NCI-H1417 (cell line): Measurements from ENCODE around the gene MDGA2.
"Not testable (repeated sequence)": the region's sequence is repeated elsewhere in the genome, so short reads cannot be mapped to it uniquely, and the experiment has no call there.

ENCODE experiments used
- DNase-seq, 3 experiments: peaks; one replicate each; lab custom pipeline; 2025; lab: John Stamatoyannopoulos, UW

The MDGA2 gene

DNA sequence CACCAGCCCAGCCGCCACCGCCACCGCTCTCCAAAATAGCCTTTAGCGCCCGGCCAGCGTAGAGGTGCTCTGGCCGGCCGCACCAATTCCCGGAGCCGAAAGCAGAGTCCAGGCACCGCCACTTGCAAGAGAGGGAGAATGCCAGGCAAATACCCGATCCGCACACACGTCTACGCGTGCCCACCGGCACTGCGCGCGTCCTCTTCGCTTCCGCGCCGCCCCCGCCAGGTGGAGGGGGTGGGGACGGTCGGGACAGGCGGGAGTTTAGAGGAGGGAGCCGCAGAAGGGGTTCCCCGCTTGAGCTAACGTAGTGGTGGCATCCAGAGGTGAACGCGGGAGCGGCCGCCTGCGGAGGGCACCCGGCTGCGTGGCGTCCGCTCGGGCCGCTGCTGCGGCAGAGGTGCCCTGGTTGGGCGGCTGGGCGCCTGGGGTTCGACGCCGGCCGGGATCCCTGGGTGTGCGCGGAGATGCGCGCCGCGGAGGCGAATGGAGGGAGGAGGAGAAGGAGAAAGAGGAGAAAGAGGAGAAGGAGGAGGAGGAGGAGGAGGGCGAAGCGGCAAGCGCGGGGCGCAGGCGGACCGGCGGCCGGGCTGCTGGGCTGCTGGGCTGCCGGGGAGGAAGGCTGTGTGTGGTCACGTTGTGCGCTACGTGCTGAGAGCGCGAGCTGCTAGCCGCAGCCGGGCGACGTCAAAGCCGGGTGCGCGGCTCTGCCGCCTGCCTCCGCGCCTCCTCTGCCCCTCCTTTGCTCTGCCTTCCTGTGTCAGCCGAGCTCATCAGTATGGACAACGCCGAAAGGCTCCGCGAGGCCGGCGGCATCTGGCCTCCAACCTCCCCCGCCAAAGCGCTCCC is at the start of gene MDGA2:
TSS of gene MDGA2 (minus strand) at position 140 of the 849 bp plus-strand sequence.
- peak in 2 of 3 experiments; percentile 65 to 67 for DNase-seq

DNA sequence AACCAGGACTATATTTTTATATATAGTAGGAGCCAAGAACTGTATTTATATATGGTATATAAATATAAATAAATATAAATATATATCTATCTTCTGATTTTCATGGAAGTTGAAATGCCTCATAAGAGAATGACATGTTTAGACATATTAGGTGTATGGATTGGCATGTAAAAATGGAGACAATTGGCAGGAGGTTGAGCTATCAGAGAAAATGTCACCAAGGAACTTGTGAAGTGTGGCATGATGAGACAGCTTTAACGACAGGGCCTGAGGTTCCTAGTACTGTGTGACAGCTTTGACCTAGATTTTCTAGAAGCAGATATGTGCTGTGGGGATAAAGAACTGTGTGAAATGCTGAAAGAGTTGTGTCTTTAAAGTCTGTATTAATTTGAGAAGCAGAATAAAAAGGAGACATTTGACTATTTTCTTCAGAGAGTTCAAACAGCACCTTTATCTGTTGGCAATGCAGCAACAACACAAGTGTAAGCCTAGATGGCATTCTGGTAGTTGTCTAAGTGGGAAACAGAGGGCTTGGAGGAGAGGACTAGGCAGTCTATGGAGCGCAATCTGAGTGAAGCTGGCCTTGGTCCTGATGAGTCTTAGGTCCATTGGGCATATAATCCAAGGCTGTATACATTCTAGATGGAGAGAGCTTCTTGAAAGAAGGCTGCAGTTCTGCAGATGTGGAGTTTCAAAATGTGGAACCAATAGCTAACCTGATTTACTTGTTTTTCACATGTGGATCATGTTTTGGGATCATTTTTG is 47.7 kb upstream of the MDGA2 start:
- no peak for DNase-seq

DNA sequence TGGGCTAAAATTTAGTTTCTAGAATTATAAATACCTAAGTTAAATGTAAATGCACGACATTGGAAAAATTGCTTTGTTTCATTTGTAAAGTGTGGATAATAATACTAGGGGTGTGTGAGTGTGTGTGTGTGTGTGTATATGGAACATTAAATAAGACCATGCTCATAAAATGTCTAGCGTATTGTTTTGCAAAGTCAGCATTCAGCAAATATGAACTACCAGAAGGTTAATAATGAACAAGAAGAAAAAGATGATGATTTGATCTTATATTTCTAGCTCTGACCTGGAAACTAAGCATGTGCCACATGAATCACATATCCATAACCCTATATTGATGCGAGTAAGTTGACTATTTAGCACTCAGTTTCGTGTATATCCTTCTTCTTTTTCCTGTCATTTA is 44.9 kb upstream of the MDGA2 start:
- DNase-seq: no peak

DNA sequence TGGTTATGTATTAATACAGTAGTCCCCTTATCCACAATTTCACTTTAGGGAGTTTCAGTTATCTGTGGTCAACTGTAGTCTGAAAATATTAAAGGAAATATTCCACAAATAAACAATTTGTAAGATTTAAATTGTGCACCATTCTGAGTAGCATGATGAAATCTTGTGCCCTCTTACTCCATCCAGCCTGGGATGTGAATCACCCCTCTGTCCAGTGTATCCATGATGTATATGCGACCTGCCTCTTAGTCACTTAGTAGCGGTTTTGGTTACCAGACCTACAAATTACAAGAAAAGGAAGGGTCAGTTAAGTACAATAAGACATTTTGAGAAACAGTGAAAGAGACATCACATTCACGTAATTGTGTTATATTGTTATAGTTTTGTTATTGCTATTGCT is 39.9 kb upstream of the MDGA2 start:
- DNase-seq: no peak

DNA sequence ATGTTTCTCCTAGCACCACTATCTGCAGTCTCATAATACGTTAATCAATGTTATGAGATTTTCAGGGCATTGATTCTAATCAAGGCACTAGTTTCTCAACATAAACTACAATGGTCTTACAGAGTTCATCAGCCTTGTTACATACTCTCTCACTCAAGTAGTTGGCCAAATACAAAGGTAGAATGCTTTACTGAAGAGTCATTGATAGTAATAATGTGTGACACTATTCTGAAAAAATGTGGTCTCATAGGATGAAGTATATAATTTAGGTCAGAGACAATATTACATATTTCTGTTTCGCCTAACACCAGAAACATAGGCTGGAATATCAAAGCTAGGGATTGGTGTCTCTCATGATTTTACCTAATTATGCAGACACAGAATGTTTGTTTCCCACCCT is 35.2 kb upstream of the MDGA2 start:
- no peak for DNase-seq

DNA sequence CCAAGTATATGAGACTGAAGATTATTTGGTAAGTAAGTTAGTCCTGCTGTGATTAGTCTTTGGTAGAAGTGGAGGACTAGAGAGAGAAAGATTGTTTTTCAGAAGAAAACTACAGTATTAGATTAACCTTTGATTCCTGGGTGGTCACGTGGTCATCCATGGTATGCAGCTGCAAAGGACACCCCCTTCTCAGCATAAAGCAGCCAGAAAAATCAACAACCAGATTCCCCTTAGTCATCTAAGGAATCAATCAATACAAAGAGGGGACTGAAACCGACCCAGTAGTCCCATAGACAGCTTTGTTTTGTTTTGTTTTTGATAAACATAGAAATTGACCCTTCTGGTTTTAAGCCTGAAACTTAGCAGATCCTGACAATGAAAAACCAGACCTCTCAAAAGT is 30.3 kb upstream of the MDGA2 start:
- DNase-seq: no peak

DNA sequence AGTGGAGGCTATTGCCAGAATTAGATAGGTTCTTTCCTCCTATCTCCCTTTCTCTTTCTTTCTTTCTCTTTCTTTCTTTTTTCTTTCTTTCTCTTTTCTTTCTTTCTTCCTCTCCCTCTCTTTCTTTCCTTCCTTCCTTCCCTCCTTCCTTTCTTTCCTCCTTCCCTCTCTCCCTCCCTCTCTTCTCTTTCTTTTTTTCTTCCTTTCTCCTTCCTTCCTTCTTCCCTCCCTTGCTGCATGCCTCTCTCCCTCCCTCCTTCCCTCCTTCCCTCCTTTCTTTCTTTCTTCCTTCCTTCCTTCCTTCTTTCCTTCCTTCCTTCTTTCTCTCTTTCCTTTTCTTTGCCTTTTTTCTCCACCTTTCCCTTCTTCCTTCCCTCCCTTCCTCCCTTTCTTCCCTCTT is 16.4 kb upstream of the MDGA2 start:
- no peak for DNase-seq

DNA sequence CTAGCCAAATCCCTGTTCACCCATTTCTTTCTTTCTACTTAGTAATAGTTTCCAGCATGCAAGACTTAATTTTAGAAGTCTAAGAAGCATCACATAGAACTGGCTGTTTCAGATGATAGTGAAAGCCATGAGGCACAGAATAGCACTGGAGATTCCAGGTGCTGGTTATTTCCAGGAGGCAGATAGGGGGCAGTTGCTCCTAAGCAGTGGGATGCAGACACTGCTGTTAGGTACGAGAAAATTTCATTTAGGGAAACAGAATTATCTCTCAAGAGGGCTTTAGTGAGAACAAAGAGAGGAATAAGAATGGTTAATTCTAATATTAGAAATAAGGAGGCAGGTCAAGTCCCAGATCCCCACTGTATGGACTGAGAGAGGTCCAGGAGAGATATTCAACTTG is 3.6 kb upstream of the MDGA2 start:
- no peak for DNase-seq

DNA sequence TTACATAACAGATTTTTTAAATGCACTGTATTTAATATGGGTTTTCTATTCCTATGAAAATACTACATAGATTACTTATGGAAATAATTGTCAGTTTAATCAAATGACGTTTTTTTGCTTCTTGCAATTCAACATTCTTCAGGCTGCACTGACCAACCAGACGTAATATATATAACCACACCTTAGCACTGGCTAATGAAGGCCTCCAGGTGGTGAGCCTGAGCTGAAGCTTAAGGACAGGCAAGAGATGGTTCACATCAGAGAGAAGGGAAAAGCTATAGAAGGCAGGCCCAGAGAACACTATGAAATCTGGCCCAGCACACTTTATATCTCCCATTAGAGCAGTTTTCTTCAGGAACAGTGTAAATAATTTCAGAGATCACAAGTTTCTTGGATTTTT is 2.8 kb upstream of the MDGA2 start:
- no peak for DNase-seq

DNA sequence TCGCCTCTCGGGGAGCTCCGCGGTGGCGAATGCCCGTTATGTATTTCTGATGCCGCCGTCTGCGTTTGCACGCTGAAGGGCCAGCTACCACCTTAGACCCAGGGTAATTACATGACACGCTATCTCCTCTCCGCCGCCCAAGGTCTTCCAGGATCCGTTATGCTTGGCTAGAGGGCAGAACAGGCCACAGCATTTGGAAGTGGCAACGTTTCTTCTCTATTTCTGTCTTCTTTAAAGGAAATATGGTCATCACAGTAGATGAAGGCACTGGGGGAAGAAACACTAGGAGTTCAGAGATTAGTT is 861 bp upstream of the MDGA2 start:
- DNase-seq: no peak

DNA sequence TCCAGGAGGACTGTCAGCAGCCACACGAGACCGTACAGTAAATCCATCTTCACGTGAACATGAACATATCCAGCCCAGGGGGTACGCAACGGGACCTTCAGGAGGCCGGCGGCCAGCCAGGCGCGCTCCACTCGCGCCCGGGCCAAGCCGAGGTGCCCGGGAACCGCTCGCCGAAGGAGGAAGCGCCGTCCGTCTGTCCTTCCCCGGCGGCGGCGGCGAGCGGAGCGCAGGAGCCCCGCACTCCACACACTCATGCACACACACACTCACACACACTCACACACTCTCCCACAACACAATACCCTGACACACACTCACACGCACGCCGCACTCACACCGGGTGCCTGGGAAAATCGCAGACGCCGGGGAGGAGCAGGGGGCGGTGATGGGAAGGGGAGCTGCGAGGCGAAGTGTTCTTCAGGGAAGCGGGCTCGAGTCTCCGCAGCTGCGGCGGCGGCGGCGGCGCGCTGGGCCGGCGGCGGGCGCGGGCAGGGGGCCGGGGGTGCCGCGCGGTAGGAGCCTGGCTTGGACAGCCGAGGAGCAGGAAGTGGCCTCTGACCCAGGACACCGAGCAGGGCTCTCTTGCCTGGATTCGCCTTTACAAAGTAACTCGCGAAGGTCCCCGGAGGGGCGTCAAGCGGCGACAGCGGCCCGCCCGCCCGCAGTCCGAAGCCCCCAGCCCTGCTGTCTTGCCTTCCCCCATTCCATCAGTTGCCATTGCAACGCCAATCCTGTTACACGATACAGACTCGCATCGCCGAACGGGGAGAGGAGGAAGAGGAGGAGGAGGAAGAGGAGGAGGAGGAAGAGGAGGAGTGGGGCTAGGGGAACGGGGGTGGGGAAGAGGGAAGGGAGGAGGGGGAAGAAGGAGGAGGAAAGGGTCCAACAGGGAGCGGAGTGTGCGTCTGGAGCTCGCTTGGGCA is 601 bp downstream of the MDGA2 start:
- DNase-seq: peak in 2 of 3 experiments; percentile 56 to 60

DNA sequence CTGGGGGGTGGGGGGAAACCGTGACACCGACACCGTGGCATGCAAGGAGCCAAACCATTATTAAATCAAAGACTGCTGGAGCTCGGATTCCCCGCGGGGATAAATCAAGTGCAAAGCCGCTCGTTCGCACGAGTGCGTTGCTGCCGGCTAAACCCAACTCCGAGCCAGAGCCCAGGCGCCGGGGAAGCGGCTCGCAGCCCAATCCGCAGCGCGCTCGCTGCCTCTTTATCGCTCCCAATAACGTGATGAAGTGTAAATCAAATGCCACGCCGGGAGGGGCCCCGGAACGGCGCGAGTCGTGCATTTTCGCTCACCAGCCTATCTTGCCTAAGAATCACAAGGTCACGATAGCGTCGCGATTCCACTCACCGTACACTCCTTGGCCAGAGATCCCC is 1.3 kb downstream of the MDGA2 start:
- DNase-seq: peak in 2 of 3 experiments; percentile 53 to 60

DNA sequence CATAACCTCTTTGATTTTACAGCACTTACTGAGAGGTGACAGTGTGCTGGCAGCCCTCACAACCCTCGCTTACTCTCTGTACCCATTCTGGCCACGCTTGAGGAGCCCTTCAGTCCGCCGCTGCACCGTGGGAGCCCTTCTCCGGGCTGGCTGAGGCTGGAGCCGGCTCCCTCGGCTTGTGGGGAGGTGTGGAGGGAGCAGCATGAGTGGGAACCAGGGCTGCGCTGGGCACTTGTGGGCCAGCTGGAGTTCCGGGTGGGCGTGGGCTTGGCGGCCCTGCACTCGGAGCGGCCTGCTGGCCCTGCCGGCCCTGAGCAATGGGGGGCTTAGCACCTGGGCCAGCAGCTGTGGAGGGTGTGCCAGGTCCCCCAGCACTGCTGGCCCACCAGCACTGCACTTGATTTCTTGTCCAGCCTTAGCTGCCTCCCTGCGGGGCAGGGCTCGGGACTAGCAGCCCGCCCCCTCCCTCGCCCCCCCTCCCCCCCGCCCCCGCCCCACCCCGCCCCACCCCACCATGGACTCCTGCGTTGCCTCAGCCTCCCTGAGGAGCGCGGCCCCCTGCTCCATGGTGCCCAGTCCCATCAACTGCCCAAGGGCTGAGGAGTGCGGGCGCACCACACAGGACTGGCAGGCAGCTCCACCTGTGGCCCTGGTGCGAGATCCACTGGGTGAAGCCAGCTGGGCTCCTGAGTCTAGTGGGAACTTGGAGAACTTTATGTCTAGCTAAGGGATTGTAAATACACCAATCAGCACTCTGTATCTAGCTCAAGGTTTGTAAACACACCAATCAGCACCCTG is 9.9 kb downstream of the MDGA2 start:
- DNase-seq: no peak

DNA sequence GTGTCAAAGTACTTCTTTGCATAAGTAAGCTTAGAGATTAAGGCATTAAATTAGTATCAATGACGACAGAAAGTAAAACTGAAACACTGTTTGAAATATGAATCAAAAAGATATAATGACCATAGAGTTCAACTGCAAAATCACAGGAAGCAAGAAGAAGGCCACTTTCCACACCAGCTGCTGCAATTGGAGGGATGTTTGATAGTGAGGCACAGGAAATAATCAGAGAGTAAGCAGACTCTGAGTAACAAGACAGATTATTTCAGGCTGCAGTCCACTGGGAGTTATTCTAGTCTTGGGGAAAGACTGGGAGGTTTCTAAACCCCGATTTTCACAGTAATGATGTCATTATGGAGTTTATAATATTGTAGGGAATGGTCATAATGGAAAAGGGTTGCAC is 12.9 kb downstream of the MDGA2 start:
- no peak for DNase-seq

DNA sequence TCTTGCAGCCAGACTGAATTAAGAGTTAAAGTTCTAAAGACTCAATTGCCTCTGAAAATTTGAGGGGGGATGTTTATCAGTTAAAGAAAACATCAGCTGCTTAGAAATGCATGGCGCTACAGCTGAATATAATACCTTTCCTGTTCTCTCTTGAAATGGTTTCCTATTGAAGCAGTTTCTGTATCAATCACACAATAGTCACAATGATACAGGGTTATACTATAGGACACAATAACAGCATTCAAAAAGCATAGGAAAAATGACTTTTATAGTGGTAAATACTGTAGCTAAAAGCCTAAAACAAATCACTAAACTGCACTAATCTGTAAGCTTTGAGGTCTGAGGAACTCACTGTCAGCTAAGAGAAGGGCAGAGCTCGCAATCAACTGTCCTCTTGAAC is 15.2 kb downstream of the MDGA2 start:
- DNase-seq: no peak

DNA sequence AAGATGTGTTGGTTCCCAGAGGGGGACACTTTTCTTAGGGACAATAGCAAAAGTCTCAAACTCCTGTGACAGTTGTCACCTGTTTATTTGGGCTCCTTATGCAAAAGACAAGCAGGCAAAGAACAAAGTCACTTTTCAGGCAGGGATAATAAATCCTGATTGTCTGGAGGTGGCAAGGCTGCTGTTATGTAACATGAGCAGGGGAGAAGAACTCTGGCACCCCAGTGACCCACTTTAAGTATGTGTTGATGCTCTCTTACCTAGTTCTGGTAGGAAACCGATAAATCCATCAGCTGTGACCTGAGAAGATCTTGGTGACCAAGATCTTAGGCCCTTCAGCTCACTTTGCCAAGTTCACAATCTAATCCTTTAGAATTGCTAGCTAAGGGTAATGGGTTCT is 17.4 kb downstream of the MDGA2 start:
- DNase-seq: no peak

DNA sequence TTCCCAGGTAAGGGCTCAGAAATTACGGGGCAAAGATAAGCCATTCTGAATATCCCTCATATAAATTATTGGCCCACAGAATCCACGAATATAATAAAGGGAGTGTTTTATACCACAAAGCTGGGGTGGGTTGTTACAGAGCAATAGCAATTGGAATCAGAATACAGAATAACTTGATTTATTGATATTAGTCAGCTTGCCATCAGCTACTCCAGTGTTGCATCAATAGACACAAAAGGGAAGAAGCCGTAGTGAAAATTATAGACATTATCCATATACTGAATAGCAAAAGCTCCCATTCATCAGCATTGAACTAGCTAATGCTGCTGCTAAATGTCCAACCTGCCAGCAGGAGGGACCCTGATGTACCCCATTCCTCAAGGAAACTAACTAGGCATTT is 18.3 kb downstream of the MDGA2 start:
- no peak for DNase-seq

DNA sequence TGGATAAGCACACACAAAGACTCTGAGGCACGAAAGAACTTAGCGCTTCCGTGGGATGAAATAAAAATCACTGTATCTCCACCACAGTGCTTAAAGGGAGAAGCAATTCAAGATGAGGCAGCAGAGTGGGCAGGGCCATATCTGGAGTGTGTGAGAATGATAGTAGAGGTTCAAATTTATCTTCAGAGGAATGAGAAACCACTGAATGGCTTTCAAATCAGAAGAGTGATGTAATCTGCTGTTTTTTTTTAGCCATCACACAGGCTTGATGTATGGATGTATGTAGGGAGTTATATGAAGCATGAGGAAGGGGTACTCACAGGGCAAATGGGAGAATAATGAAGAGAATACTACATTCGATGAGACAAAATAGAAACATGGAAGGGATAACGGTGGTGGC is 24.1 kb downstream of the MDGA2 start:
- DNase-seq: no peak

DNA sequence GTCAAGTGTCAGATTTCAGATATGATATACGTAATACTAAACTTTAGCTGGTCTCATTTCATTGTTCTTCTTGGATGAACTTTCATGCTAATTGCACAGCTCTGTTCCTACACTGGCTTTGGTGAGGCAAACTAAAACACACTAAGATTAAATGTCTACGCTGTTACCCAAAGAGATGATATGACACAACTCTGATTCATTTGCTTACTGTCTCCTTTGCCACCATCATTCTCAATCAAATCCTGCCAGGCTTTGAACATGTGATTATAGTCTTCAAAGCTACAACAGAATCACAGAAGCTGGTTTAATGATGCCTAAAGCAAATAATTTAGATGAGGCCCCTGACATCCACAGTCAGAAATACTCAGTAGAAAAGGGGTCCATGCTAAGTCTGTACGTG is 37.7 kb downstream of the MDGA2 start:
- DNase-seq: no peak

DNA sequence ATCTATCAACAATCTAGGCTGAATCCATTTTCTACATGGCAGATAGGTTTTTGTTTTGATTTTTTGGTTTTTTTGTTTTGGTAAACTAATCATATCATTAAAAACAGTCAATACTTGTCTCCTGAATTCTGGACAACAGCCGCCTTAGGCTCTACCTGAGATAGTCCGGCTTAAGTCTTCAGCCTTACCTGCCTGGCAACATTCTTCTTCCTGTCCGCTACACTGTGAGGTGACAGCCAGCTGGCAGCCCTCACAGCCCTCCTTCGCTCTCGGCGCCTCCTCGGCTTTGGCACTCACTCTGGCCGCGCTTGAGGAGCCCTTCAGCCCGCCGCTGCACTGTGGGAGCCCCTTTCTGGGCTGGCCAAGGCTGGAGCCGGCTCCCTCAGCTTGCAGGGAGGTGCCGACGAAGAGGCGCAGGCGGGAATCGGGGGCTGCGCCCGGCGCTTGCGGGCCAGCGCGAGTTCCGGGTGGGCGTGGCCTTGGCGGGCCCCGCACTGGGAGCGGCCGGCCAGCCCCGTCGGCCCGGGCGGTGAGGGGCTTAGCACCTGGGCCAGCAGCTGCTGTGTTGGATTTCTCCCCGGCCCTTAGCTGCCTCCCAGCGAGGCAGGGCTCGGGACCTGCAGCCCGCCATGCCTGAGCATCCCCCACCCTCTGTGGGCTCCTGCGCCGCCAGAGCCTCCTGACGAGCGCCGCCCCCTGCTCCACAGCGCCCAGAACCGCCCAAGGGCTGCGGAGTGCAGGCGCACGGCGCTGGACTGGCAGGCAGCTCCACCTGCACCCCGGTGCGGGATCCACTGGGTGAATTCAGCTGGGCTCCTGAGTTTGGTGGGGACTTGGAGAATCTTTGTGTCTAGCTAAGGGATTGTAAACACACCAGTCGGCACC is 49.0 kb downstream of the MDGA2 start:
- no peak for DNase-seq

DNA sequence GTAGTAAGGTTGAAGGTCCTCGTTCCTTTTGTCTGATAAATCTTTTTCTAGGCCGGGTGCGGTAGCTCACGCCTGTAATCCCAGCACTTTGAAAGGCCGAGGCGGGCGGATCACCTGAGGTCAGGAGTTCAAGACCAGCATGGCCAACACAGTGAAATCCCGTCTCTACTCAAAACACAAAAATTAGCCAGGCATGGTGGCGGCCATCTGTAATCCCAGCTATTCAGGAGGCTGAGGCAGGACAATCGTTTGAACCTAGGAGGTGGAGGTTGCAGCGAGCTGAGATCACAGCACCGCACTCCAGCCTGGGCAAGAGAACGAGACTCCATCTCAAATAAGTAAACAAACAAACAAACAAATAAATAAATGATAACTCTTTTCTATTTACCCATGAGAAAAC is 51.3 kb downstream of the MDGA2 start:
- DNase-seq: not testable (repeated sequence)
